ENCODE results near the gene ZDHHC13. TPM values are rescaled to one million over a fixed set of nuclear protein-coding genes. Genes with fewer than 3 reads are reported as not detected.

ZDHHC13 gene
- total RNA-seq, 1 donor from 2014 or later = 17.3 TPM

GRCh38 chr11:19076744-19077589 is 40.0 kb upstream of the ZDHHC13 start:
- Mint-ChIP-seq H3K9me3 (no peaks in the 10 kb centered on the region), H3K36me3 (no peaks in the 10 kb centered on the region), H3K27me3 (ENCODE audit: low read depth) (peaks cover 3% of the 10 kb centered on the region), H3K4me3 (no peak overlapping the region), H3K4me1 (peaks cover 40% of the 10 kb centered on the region), H3K27ac (no peak overlapping the region)
- peak in 1 of 2 experiments; percentile 82 for DNase-seq (ENCODE audit: low spot score in 2 of 2, unreplicated experiment in 2 of 2)
- TF ChIP-seq, protein P1, sequence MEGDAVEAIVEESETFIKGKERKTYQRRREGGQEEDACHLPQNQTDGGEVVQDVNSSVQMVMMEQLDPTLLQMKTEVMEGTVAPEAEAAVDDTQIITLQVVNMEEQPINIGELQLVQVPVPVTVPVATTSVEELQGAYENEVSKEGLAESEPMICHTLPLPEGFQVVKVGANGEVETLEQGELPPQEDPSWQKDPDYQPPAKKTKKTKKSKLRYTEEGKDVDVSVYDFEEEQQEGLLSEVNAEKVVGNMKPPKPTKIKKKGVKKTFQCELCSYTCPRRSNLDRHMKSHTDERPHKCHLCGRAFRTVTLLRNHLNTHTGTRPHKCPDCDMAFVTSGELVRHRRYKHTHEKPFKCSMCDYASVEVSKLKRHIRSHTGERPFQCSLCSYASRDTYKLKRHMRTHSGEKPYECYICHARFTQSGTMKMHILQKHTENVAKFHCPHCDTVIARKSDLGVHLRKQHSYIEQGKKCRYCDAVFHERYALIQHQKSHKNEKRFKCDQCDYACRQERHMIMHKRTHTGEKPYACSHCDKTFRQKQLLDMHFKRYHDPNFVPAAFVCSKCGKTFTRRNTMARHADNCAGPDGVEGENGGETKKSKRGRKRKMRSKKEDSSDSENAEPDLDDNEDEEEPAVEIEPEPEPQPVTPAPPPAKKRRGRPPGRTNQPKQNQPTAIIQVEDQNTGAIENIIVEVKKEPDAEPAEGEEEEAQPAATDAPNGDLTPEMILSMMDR (IDR thresholded peaks at IDR 0.05; ENCODE audit: unreplicated experiment) = peak; percentile 95

GRCh38 chr11:19077965-19078364 is 39.0 kb upstream of the ZDHHC13 start:
- no peaks in the 10 kb centered on the region for H3K9me3 Mint-ChIP-seq
- no peaks in the 10 kb centered on the region for H3K36me3 Mint-ChIP-seq

DNA sequence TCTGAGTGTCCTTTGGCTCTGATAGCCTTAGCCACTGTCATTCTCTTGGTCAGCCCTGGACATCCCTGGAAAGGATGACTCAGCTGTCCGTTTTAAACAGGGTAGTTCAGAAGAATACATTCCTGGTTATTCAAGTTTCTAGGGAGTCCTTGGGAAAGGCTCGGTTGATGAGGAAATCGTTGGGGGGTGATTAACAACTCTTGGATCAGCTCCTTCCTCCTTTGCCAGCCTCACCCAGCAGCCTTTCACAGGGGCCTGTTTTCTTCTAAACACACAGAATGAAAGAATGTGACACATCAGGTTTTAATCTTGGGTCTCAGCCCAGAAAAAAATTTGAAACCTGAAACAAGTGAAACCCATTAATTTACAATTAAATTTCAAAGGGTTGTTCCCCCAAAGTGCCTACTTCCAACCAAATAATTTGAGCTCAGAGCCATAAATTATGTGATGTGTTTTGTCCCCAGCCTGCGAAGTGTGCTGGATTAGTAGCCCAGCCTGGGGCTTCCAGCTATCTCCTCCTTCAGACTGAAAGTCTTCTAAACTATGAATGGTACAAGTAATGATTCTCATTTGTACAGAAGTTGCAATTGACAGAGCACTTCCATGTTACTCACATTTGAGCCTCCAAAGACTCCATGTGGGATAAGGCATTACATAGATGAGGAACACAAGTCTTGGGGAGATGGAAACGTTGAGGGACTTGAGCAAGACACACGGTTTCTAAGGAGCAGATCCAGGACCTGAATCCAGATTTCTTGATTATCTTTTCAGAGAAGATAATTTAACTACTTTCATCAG is 37.1 kb upstream of the ZDHHC13 start:
- Mint-ChIP-seq H3K27ac (peak overlapping the region; percentile 87), H3K4me3 (no peak overlapping the region), H3K36me3 (no peaks in the 10 kb centered on the region), H3K9me3 (no peaks in the 10 kb centered on the region), H3K4me1 (peaks cover 35% of the 10 kb centered on the region), H3K27me3 (ENCODE audit: low read depth) (peaks cover 24% of the 10 kb centered on the region)
- TF ChIP-seq, protein P1 (IDR thresholded peaks at IDR 0.05; ENCODE audit: unreplicated experiment) = no peak
- no peak for DNase-seq (ENCODE audit: low spot score in 2 of 2, unreplicated experiment in 2 of 2)

More at GRCh38 chr11:19077965-19078364, 39.0 kb upstream of the ZDHHC13 start:
- H3K27ac Mint-ChIP-seq = peak overlapping the region; percentile 35
- DNase-seq (ENCODE audit: low spot score in 2 of 2, unreplicated experiment in 2 of 2) = no peak
- TF ChIP-seq, protein P1 (IDR thresholded peaks at IDR 0.05; ENCODE audit: unreplicated experiment) = no peak
- peaks cover 12% of the 10 kb centered on the region for H3K27me3 Mint-ChIP-seq (ENCODE audit: low read depth)
- H3K4me3 Mint-ChIP-seq = no peak overlapping the region
- H3K4me1 Mint-ChIP-seq = peaks cover 40% of the 10 kb centered on the region

DNA sequence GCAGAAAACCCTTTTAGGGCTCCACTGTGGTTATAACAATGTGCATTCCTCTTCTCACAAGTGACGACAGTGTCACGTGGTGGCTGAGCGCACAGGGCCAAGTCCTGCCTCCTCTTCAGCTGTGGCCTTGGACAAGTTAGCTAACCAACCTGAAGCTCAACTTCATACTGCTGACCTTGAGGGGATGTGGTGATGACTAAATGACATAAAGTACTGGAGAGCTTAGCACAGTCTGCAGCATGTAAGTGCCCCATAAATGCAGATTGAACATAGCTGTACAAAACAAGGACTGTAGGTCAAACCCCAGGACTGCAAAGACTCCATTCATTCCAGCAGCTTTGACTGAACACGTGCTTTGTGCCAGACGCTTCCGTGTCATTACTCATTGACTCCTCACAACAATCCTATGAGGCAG is 36.4 kb upstream of the ZDHHC13 start:
- DNase-seq (ENCODE audit: low spot score in 2 of 2, unreplicated experiment in 2 of 2) = no peak
- H3K36me3 Mint-ChIP-seq = no peaks in the 10 kb centered on the region
- H3K4me3 Mint-ChIP-seq = no peak overlapping the region
- H3K9me3 Mint-ChIP-seq = no peaks in the 10 kb centered on the region
- H3K27me3 Mint-ChIP-seq (ENCODE audit: low read depth) = peaks cover 24% of the 10 kb centered on the region
- no peak overlapping the region for H3K27ac Mint-ChIP-seq
- H3K4me1 Mint-ChIP-seq = peaks cover 35% of the 10 kb centered on the region
- TF ChIP-seq, protein P1 (IDR thresholded peaks at IDR 0.05; ENCODE audit: unreplicated experiment) = no peak

GRCh38 chr11:19083166-19083565 is 33.8 kb upstream of the ZDHHC13 start:
- H3K4me3 Mint-ChIP-seq = no peak overlapping the region
- H3K27me3 Mint-ChIP-seq (ENCODE audit: low read depth) = peaks cover 26% of the 10 kb centered on the region
- H3K9me3 Mint-ChIP-seq = peaks cover 11% of the 10 kb centered on the region
- H3K27ac Mint-ChIP-seq = no peak overlapping the region
- TF ChIP-seq, protein P1 (IDR thresholded peaks at IDR 0.05; ENCODE audit: unreplicated experiment) = no peak
- no peaks in the 10 kb centered on the region for H3K36me3 Mint-ChIP-seq
- H3K4me1 Mint-ChIP-seq = peaks cover 27% of the 10 kb centered on the region
- no peak for DNase-seq (ENCODE audit: low spot score in 2 of 2, unreplicated experiment in 2 of 2)

Data from mesothelial cell of epicardium (in vitro differentiated cells).